ENCODE measurements around the gene OSBPL5.
"Not testable (repeated sequence)": the region's sequence is repeated elsewhere in the genome, so short reads cannot be mapped to it uniquely, and the experiment has no call there.

OSBPL5 gene

DNA sequence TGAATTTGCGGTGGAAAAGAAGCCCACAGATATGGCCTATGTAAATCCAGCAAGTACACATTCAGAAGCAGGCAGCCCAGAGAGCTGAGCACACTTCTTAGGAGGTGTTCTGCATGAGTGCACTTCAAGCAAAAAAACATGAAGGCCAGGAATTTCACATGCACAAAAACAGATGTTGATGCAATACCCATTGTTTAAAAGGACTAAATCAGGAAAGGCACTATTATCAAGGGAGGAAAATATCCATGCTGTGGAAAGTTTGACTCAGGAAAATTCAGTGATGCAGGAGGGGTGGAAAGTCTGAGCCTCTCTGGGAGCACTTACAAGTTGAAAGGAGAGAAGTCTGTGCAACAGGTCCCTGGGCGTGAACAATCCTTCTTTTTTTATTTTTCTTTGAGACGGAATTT is 92.1 kb downstream of the OSBPL5 start:
- no peak overlapping the region for H3K4me3 ChIP-seq (ENCODE audit: low read depth, low read length)
- peak; percentile 94 for TF ChIP-seq SCRT2 (tag by site-specific recombination; IDR thresholded peaks at IDR 0.05)
- TF ChIP-seq PRDM1 (tag by site-specific recombination; IDR thresholded peaks at IDR 0.05): 0 out of 2 replicates have a peak, but pooled peaks have one; percentile 23
- TF ChIP-seq ZNF391 (tag by site-specific recombination; IDR thresholded peaks at IDR 0.05; ENCODE audit: borderline replicate concordance, low read depth): no peak
- TF ChIP-seq PRDM6 (tag by site-specific recombination; IDR thresholded peaks at IDR 0.05): peak; percentile 94
- no peak for TF ChIP-seq KLF9 (tag by site-specific recombination; IDR thresholded peaks at IDR 0.05; ENCODE audit: low read depth)
- TF ChIP-seq, protein P1, sequence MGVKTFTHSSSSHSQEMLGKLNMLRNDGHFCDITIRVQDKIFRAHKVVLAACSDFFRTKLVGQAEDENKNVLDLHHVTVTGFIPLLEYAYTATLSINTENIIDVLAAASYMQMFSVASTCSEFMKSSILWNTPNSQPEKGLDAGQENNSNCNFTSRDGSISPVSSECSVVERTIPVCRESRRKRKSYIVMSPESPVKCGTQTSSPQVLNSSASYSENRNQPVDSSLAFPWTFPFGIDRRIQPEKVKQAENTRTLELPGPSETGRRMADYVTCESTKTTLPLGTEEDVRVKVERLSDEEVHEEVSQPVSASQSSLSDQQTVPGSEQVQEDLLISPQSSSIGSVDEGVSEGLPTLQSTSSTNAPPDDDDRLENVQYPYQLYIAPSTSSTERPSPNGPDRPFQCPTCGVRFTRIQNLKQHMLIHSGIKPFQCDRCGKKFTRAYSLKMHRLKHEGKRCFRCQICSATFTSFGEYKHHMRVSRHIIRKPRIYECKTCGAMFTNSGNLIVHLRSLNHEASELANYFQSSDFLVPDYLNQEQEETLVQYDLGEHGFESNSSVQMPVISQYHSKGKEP (tag by site-specific recombination; IDR thresholded peaks at IDR 0.05): 0 out of 2 replicates have a peak, but pooled peaks have one; percentile 27
- peak; percentile 91 for TF ChIP-seq SCRT1 (tag by site-specific recombination; IDR thresholded peaks at IDR 0.05; ENCODE audit: borderline replicate concordance)
- no peaks in the 10 kb centered on the region for H3K36me3 ChIP-seq (ENCODE audit: control insufficient read depth in 2 of 2, insufficient read depth in 1 of 2, low read length in 2 of 2)
- H3K9me3 ChIP-seq (ENCODE audit: control insufficient read depth, insufficient read depth, low read depth, low read length): no peaks in the 10 kb centered on the region
- CTCF ChIA-PET: interaction anchor here (0.8 to 1.3 kb wide), 3 partner anchors 18 to 143 kb away, joined by 3 to 7 read pairs (median 5); no protein-coding TSS in a partner anchor
- POLR2A ChIA-PET: no interaction called here
- no peaks in the 10 kb centered on the region for H3K4me1 ChIP-seq (ENCODE audit: control insufficient read depth, insufficient read depth, low read length)
- no peak overlapping the region for H3K27ac ChIP-seq (ENCODE audit: extremely low read depth, low read depth, low read length)

GRCh38 chr11:3069425-3069824 is 95.7 kb downstream of the OSBPL5 start:
- Histone ChIP-seq H3K36me3 (ENCODE audit: control insufficient read depth in 2 of 2, insufficient read depth in 1 of 2, low read length in 2 of 2) (no peaks in the 10 kb centered on the region), H3K4me3 (ENCODE audit: low read depth, low read length) (no peak overlapping the region), H3K9me3 (ENCODE audit: control insufficient read depth, insufficient read depth, low read depth, low read length) (no peaks in the 10 kb centered on the region), H3K4me1 (ENCODE audit: control insufficient read depth, insufficient read depth, low read length) (no peaks in the 10 kb centered on the region), H3K27ac (ENCODE audit: extremely low read depth, low read depth, low read length) (no peak overlapping the region)
- POLR2A ChIA-PET: no interaction called here
- CTCF ChIA-PET: interaction anchor here (1.0 to 3.0 kb wide), 2 partner anchors 22 to 32 kb away, joined by 4 to 11 read pairs; no protein-coding TSS in a partner anchor
- TF ChIP-seq ZNF174 (tag by site-specific recombination; IDR thresholded peaks at IDR 0.05) (no peak), ZNF366 (tag by site-specific recombination; conservative IDR thresholded peaks at IDR 0.05) (peak; percentile 28; the same call in 1 of the 2 replicates)

DNA sequence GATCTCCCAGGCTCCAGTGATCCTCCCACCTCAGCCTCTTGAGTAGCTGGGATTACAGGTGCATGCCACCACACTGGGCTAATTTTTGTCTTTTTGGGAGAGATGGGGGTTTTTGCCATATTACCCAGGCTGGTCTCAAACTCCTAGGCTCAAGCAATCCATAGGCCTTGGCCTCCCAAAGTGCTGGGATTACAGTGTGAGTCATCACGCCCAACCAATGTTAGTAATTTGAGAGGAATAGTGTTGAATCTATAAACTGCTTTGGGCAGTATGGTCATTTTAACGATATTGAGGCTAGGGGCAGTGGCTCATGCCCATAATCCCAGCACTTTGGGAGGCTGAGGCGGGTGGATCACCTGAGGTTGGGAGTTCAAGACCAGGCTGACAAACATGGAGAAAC is 98.8 kb downstream of the OSBPL5 start:
- H3K4me3 ChIP-seq (ENCODE audit: low read depth, low read length); H3K27ac ChIP-seq (ENCODE audit: extremely low read depth, low read depth, low read length); H3K36me3 ChIP-seq (ENCODE audit: control insufficient read depth in 2 of 2, insufficient read depth in 1 of 2, low read length in 2 of 2); POLR2A ChIA-PET; H3K4me1 ChIP-seq (ENCODE audit: control insufficient read depth, insufficient read depth, low read length); H3K9me3 ChIP-seq (ENCODE audit: control insufficient read depth, insufficient read depth, low read depth, low read length): not testable (repeated sequence)
- CTCF ChIA-PET: interaction anchor here (0.6 to 1.2 kb wide), 4 partner anchors 9 to 534 kb away, joined by 3 to 6 read pairs (median 5); no protein-coding TSS in a partner anchor

- H3K36me3 ChIP-seq (ENCODE audit: control insufficient read depth in 2 of 2, insufficient read depth in 1 of 2, low read length in 2 of 2); POLR2A ChIA-PET; H3K27ac ChIP-seq (ENCODE audit: extremely low read depth, low read depth, low read length); CTCF ChIA-PET; H3K4me3 ChIP-seq (ENCODE audit: low read depth, low read length); H3K4me1 ChIP-seq (ENCODE audit: control insufficient read depth, insufficient read depth, low read length); H3K9me3 ChIP-seq (ENCODE audit: control insufficient read depth, insufficient read depth, low read depth, low read length): not testable (repeated sequence)
- peak; percentile 30 for TF ChIP-seq SETDB1 (IDR thresholded peaks at IDR 0.05; ENCODE audit: insufficient read length, low read length)
Observed at GRCh38 chr11:3064709-3065108, 100.4 kb downstream of the OSBPL5 start.

- H3K9me3 ChIP-seq (ENCODE audit: control insufficient read depth, insufficient read depth, low read depth, low read length); H3K36me3 ChIP-seq (ENCODE audit: control insufficient read depth in 2 of 2, insufficient read depth in 1 of 2, low read length in 2 of 2); H3K4me3 ChIP-seq (ENCODE audit: low read depth, low read length); H3K27ac ChIP-seq (ENCODE audit: extremely low read depth, low read depth, low read length); POLR2A ChIA-PET; H3K4me1 ChIP-seq (ENCODE audit: control insufficient read depth, insufficient read depth, low read length): not testable (repeated sequence)
- CTCF ChIA-PET: interaction anchor here (0.6 kb wide), 1 partner anchor 8 kb away, joined by 4 read pairs; no protein-coding TSS in a partner anchor
Observed at GRCh38 chr11:3063876-3064275, 101.2 kb downstream of the OSBPL5 start.

GRCh38 chr11:3063432-3063831 is 101.7 kb downstream of the OSBPL5 start:
- H3K27ac ChIP-seq (ENCODE audit: extremely low read depth, low read depth, low read length): not testable (repeated sequence)

More at GRCh38 chr11:3063432-3063831, 101.7 kb downstream of the OSBPL5 start:
- H3K36me3 ChIP-seq (ENCODE audit: control insufficient read depth in 2 of 2, insufficient read depth in 1 of 2, low read length in 2 of 2); H3K9me3 ChIP-seq (ENCODE audit: control insufficient read depth, insufficient read depth, low read depth, low read length); H3K4me1 ChIP-seq (ENCODE audit: control insufficient read depth, insufficient read depth, low read length); POLR2A ChIA-PET; H3K4me3 ChIP-seq (ENCODE audit: low read depth, low read length): not testable (repeated sequence)
- CTCF ChIA-PET: interaction anchor here (0.6 kb wide), 1 partner anchor 403 kb away, joined by 3 read pairs; no protein-coding TSS in a partner anchor

All from HEK293 (cell line).